Activated naive CD4-positive, alpha-beta T cell treated with anti-CD3 and anti-CD28 coated beads, Interleukin-2, amount 50 U/mL, for 24 hours (primary cell): Measurements from ENCODE around the gene FAM53C.
"Not testable (repeated sequence)": the region's sequence is repeated elsewhere in the genome, so short reads cannot be mapped to it uniquely, and the experiment has no call there.

Experiments
- H3K27ac Mint-ChIP-seq: one replicate; pipeline ENCODE4 v1.8.0; 2021; ENCODE audit warnings: mild to moderate bottlenecking, mixed read lengths
- H3K27me3 Mint-ChIP-seq: one replicate; pipeline ENCODE4 v1.8.0; 2021; ENCODE audit warnings: mixed read lengths
- H3K36me3 Mint-ChIP-seq: one replicate; pipeline ENCODE4 v1.8.0; 2021; ENCODE audit warnings: mixed read lengths
- H3K4me1 Mint-ChIP-seq: one replicate; pipeline ENCODE4 v1.8.0; 2021; ENCODE audit warnings: mixed read lengths
- H3K4me3 Mint-ChIP-seq: one replicate; pipeline ENCODE4 v1.8.0; 2021; ENCODE audit warnings: mild to moderate bottlenecking, mixed read lengths
- H3K9me3 Mint-ChIP-seq: one replicate; pipeline ENCODE4 v1.8.0; 2021; ENCODE audit warnings: mixed read lengths

The FAM53C gene

DNA sequence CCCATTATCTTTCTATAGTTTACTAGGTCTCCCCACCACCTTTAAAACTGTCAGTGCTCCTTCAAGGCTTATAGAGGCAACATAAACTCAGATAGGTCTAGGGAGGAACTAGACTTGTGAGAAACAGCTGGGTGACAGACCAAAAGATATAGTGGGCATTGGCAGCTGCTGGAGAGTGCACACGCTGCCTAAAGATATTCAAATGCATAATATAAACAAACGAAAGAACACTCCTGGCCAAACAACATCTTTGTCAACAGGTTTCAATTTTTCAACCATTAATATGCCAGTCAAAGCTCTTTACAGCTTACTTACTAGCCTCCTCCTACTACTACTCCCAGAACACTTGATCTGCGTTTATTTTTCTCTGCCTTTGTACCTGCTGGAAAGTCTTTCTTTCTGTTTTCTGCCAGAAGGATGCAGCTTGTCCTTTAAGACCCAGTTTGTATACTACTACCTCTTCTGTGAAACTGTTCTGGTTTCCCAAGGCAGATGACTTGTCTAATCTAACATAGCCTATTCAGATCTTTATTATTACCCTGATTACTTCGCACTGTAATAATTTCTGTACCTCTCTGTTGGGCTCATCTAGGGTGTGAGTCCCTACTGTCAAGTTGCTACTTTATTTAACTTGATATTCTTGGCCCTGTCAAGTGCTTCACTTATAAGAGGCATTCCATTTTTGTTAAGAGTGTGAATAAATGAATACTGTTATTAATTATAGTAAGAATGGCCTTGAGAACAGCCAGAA, 28.7 kb downstream of the FAM53C start:
- Mint-ChIP-seq H3K27ac (no peak overlapping the region), H3K36me3 (peaks cover 3% of the 10 kb centered on the region), H3K9me3 (no peaks in the 10 kb centered on the region), H3K27me3 (no peaks in the 10 kb centered on the region), H3K4me1 (peaks cover 61% of the 10 kb centered on the region), H3K4me3 (no peak overlapping the region)

DNA sequence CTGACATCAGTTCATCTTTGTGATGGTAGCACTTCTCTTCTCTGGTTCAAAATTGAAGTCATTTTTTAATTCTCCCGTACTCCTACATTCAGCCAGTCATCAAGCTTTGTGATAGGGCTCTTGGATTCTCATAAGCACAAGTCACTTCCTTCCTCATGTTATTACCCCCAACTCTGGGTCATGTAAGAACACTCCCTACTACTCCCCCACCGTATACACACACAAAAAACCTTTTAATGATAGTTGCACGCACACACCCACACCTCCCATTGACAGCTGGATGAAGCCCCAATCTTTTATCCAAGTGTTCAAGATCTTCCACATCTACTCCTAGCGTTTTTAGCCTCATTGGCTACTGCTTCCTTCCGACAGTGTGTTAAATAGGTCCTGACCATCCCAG, 31.2 kb downstream of the FAM53C start:
- Mint-ChIP-seq H3K27me3 (no peaks in the 10 kb centered on the region), H3K27ac (peak overlapping the region; percentile 9), H3K4me3 (no peak overlapping the region), H3K36me3 (peaks cover 3% of the 10 kb centered on the region), H3K4me1 (peaks cover 57% of the 10 kb centered on the region), H3K9me3 (no peaks in the 10 kb centered on the region)

DNA sequence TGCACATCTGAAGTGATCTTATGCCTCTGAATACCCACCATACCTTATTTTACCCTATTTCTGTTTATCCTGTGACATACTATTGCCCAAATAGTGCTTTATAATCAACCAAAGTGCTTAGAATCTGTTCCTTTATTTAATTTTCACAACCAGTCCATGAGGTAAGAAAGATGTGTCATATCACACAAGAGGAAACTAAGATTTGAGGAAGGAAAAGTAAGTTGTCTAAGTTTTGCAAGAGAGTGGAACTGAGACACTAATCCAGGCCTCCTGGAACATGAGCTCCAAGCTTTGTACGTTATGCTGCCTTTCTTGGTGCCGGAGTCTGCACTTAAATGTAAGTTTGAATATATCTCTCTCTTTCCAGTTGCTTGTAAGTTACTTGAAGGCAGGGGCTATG, 31.6 kb downstream of the FAM53C start:
- Mint-ChIP-seq H3K9me3 (no peaks in the 10 kb centered on the region), H3K4me1 (peaks cover 53% of the 10 kb centered on the region), H3K36me3 (peaks cover 3% of the 10 kb centered on the region), H3K4me3 (peak overlapping the region; percentile 3), H3K27me3 (no peaks in the 10 kb centered on the region), H3K27ac (peak overlapping the region; percentile 9)

DNA sequence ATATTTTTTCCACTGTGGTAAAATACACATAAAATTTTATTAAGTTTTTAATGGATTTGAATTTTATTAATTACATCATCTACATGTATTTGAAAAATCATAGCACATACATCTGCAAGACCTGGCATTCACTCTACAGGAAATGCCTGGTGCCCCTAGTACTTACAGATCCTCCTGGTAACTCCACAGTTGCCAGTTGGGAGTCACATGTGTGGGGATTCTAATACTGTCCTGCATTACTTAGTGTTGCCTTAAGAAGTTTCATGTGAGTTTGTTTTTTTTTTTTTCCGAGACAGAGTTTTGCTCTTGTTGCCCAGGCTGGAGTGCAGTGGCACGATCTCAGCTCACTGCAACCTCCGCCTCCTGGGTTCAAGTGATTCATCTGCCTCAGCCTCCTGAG, 32.5 kb downstream of the FAM53C start:
- Mint-ChIP-seq H3K4me1 (peaks cover 47% of the 10 kb centered on the region), H3K27me3 (no peaks in the 10 kb centered on the region), H3K9me3 (no peaks in the 10 kb centered on the region), H3K36me3 (peaks cover 3% of the 10 kb centered on the region), H3K27ac (no peak overlapping the region), H3K4me3 (no peak overlapping the region)

DNA sequence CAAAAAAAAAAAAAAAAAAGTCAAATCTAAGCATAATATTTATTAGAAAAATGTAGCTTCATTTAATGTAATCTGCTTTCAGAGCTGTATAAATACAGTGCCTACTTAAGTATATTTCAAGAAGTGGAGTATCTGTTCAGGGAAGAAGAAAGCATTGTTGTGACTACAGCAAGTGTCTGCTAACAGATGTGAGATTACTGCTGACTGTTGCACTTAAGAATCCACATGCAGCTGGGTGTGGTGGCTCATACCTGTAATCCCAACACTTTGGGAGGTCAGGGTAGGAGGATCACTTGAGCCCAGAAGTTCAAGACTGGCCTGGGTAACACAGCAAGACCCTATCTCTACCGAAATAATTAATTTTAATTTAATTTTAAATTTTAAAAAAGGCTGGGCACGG, 33.4 kb downstream of the FAM53C start:
- Mint-ChIP-seq H3K27ac (no peak overlapping the region), H3K9me3 (no peaks in the 10 kb centered on the region), H3K27me3 (no peaks in the 10 kb centered on the region), H3K4me3 (no peak overlapping the region), H3K4me1 (peaks cover 40% of the 10 kb centered on the region), H3K36me3 (peaks cover 1% of the 10 kb centered on the region)

DNA sequence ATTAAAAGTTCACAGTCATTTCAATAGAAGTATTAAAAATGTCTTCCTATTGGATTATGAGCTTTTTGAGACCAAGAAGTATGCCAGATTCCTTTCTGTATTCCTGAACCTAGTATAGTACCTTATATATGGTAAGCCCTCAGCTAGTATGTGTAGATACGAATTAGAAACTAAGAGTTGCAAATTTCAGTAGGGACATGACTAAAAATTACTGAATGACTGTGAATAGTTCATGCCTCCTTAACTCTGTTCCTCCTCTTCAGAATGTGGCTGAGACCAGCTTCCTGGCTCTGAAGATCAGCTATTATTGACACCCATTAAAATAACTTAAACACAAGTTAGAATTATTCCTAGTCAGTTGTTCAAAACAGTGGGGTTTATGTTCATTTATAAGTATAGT, 34.2 kb downstream of the FAM53C start:
- Mint-ChIP-seq H3K9me3 (no peaks in the 10 kb centered on the region), H3K4me3 (no peak overlapping the region), H3K27me3 (no peaks in the 10 kb centered on the region), H3K27ac (no peak overlapping the region), H3K4me1 (peaks cover 32% of the 10 kb centered on the region), H3K36me3 (peaks cover 5% of the 10 kb centered on the region)

DNA sequence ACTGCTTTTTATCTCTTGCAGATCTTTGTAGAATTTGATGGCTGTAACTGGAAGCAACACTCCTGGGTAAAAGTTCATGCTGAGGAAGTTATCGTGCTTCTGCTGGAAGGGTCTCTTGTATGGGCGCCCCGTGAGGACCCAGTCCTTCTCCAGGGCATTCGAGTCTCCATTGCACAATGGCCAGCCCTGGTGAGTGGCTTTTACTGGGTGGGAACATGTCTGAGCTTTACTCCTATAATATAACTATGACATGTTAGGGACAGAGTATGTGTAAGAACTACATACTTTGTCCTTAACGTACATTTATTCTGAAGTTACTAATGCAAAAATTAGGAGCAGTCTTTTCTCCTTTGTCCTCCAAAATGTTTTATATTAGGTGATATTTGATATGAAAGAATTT, 34.6 kb downstream of the FAM53C start:
- Mint-ChIP-seq H3K4me1 (peaks cover 32% of the 10 kb centered on the region), H3K4me3 (no peak overlapping the region), H3K36me3 (peaks cover 5% of the 10 kb centered on the region), H3K27me3 (no peaks in the 10 kb centered on the region), H3K27ac (no peak overlapping the region), H3K9me3 (no peaks in the 10 kb centered on the region)

DNA sequence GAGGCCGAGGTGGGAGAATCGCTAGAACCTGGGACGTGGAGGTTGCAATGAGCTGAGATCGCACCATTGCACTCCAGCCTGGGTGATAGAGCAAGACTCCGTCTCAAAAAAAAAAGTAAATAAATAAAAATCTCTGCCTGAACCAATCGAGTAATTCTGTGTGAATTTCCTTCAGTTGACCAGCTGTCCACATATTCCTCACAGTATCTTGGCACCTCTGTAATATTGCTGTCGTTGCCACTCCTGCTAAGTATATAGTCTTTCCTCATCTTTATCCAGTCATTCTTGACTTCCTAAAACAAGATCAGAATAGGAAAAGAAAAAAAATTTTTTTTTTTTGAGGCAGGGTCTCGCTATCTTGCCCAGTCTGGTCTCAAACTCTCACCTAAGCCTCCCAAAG, 44.3 kb downstream of the FAM53C start:
- Mint-ChIP-seq H3K4me3 (no peak overlapping the region), H3K4me1 (no peaks in the 10 kb centered on the region), H3K27me3 (no peaks in the 10 kb centered on the region), H3K36me3 (peaks cover 14% of the 10 kb centered on the region), H3K27ac (no peak overlapping the region), H3K9me3 (no peaks in the 10 kb centered on the region)

DNA sequence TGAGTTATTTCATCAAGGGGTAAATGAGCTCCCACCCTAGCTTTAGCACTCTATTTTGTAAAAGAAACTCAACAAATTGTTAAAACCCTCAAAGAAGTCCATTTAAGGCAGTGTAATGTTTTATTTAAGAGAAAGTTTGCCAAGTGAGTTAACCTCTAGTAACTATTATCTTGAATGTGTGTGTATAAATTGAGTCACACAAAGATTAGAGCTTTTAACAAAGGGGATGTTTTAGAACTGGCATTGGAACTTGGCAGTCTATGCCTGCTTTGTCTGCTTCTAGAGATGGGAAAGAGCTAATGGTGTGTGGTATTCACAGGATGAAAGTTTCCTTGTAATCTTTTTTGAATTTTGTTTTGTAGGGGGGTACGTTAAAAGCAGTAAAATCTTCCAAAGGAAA, 47.6 kb downstream of the FAM53C start:
- Mint-ChIP-seq H3K36me3 (peaks cover 12% of the 10 kb centered on the region), H3K4me3 (no peak overlapping the region), H3K27me3 (no peaks in the 10 kb centered on the region), H3K4me1 (no peaks in the 10 kb centered on the region), H3K9me3 (no peaks in the 10 kb centered on the region), H3K27ac (no peak overlapping the region)

DNA sequence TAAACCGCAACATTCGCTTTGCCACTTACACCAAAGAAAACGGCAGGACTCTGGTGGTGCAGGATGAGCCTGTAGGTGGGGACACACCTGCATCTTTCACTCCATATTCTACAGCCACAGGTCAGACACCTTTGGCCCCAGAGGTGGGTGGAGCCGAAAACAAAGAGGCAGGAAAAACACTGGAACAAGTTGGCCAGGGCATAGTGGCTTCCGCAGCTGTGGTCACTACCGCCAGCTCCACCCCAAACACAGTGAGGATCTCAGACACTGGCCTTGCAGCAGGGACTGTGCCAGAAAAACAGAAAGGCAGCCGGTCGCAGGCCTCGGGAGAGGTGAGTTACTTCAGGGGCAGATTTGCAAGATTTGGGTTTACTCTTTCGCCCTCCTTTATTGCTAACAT, 48.2 kb downstream of the FAM53C start:
- no peak overlapping the region for H3K27ac Mint-ChIP-seq

DNA sequence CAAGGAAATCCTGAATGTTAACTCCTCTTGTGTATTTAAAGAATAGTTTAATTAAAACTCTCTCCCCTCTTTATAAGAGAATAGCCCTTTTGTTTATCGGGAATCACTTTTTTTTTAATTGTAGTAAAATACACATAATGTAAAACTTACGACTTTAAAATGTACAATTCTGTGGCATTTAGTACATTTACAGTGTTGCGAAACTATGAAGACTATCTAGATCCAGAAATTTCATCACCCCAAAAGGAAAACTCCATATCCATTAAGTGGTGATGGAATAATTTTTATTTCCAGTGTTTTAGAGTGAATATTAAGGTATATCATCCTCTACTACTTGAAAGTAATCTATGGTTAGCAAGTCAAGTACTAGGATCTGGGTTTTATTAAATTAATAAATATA, 51.3 kb downstream of the FAM53C start:
- no peak overlapping the region for H3K4me3 Mint-ChIP-seq
- no peaks in the 10 kb centered on the region for H3K4me1 Mint-ChIP-seq
- no peak overlapping the region for H3K27ac Mint-ChIP-seq
- H3K27me3 Mint-ChIP-seq, result no peaks in the 10 kb centered on the region
- peaks cover 14% of the 10 kb centered on the region for H3K36me3 Mint-ChIP-seq
- H3K9me3 Mint-ChIP-seq, result no peaks in the 10 kb centered on the region

More for the DNA sequence above, 48.2 kb downstream of the FAM53C start:
- no peak overlapping the region for H3K4me3 Mint-ChIP-seq
- H3K9me3 Mint-ChIP-seq, result no peaks in the 10 kb centered on the region
- no peaks in the 10 kb centered on the region for H3K4me1 Mint-ChIP-seq
- H3K27me3 Mint-ChIP-seq, result no peaks in the 10 kb centered on the region
- H3K36me3 Mint-ChIP-seq, result peaks cover 12% of the 10 kb centered on the region

DNA sequence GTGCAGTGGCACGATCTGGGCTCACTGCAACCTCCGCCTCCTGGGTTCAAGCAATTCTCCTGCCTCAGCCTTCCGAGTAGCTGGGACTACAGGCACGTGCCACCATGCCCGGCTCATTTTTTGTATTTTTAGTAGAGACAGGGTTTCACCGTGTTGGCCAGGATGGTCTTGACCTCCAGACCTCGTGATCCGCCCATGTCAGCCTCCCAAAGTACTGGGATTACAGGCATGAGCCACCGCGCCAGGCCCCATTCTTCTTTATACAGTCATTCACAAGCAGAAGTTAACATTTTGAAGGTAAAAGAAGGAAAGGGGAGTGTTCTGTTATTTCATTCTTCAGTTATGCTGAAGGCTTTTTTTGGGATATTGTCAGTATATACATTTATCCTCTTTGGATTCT, 51.8 kb downstream of the FAM53C start:
- H3K36me3 Mint-ChIP-seq, result peaks cover 19% of the 10 kb centered on the region

DNA sequence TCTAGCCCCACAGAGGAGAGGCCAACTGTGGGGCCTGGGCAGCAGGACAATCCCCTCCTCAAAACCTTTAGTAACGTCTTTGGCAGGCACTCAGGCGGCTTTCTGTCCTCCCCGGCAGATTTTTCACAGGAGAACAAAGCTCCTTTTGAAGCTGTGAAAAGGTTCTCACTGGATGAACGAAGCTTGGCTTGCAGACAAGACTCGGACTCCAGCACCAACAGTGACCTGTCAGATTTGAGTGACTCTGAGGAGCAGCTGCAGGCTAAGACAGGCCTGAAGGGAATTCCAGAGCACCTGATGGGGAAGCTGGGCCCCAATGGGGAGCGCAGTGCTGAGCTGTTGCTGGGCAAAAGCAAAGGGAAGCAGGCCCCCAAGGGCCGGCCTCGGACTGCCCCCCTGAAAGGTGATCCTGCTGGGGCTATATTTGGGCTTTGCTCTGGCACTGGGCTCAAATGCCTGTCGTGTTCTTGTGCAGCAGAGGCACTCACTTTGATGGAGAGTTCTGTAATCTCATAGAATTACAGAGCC, 53.9 kb downstream of the FAM53C start:
- no peaks in the 10 kb centered on the region for H3K27me3 Mint-ChIP-seq
- no peaks in the 10 kb centered on the region for H3K9me3 Mint-ChIP-seq
- no peak overlapping the region for H3K27ac Mint-ChIP-seq
- no peaks in the 10 kb centered on the region for H3K4me1 Mint-ChIP-seq
- H3K36me3 Mint-ChIP-seq, result peaks cover 17% of the 10 kb centered on the region
- no peak overlapping the region for H3K4me3 Mint-ChIP-seq

More for the DNA sequence above, 51.8 kb downstream of the FAM53C start:
- H3K27ac Mint-ChIP-seq, H3K4me3 Mint-ChIP-seq, H3K27me3 Mint-ChIP-seq, H3K4me1 Mint-ChIP-seq, H3K9me3 Mint-ChIP-seq: not testable (repeated sequence)
